B cell (primary cell): ENCODE measurements around the gene MS4A3.

Experiments
- EZH2 ChIP-seq: IDR thresholded peaks from 2 replicates; pipeline ENCODE4 v1.6.1; 2012; ENCODE audit warnings: borderline replicate concordance, low read depth, mild to moderate bottlenecking, moderate library complexity, low read length; ENCODE audit not compliant: insufficient read depth, poor library complexity, severe bottlenecking
- TF ChIP-seq, protein P1 (sequence below): fragments of 200-600 bp; IDR thresholded peaks from one replicate; pipeline ENCODE4 v1.8.0; 2022; ENCODE audit warnings: antibody characterized with exemption, mild to moderate bottlenecking

DNA sequence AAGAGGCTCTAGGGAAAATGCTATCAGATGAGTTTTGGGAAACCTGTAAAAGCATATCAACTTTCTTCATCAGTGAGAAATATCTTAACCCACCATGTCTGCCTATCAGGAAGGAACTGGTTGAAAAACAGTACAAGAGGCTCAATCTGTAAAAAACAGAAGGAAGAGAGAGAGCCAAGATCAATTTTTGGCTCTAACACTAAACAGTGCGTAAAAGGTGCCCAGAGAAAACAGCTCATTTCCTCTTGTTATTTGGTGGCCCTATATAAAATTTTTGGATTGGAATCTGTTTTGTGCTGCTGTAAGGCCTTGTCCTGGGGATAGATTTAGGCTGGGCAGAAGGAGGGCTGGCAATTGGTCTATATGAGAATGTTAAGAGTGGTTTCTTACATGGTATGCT is 44.1 kb downstream of the MS4A3 start:
- TF ChIP-seq, protein P1, sequence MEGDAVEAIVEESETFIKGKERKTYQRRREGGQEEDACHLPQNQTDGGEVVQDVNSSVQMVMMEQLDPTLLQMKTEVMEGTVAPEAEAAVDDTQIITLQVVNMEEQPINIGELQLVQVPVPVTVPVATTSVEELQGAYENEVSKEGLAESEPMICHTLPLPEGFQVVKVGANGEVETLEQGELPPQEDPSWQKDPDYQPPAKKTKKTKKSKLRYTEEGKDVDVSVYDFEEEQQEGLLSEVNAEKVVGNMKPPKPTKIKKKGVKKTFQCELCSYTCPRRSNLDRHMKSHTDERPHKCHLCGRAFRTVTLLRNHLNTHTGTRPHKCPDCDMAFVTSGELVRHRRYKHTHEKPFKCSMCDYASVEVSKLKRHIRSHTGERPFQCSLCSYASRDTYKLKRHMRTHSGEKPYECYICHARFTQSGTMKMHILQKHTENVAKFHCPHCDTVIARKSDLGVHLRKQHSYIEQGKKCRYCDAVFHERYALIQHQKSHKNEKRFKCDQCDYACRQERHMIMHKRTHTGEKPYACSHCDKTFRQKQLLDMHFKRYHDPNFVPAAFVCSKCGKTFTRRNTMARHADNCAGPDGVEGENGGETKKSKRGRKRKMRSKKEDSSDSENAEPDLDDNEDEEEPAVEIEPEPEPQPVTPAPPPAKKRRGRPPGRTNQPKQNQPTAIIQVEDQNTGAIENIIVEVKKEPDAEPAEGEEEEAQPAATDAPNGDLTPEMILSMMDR: no peak
- no peak for TF ChIP-seq EZH2
